Lung (tissue), 12 donors: ENCODE results near the gene SPATA9. TPM values are rescaled to one million over a fixed set of nuclear protein-coding genes. Genes with fewer than 3 reads are reported as not detected.

ENCODE experiments used
- ATAC-seq: fragments of 200-7000 bp; cut with Tn5 transposase; one replicate; pipeline ENCODE4 v1.9.1; 2020; ENCODE audit warnings: moderate number of reproducible peaks; ENCODE audit not compliant: insufficient read depth, low FRiP score
- DNase-seq, 3 donors: peaks; one replicate each; pipeline ENCODE4 v3.0.0-alpha.2; 2013 to 2017
- H3K27ac ChIP-seq, 2 donors: one replicate each; pipeline ENCODE4 v1.5.1; 2013; ENCODE audit warnings: mild to moderate bottlenecking in 2 of 2, moderate library complexity in 2 of 2, control low read depth in 1 of 2, inconsistent platforms in 1 of 2, low read depth in 1 of 2, low read length in 1 of 2
- H3K27me3 ChIP-seq, 3 donors: one replicate each; pipeline ENCODE4 v1.5.1; 2013; ENCODE audit warnings: low read length in 2 of 3; ENCODE audit not compliant: control insufficient read depth in 3 of 3, insufficient read depth in 3 of 3
- H3K36me3 ChIP-seq, 4 donors: one replicate each; pipeline ENCODE4 v1.5.1; 2013; ENCODE audit warnings: low read length in 4 of 4, mild to moderate bottlenecking in 1 of 4, moderate library complexity in 1 of 4; ENCODE audit not compliant: control insufficient read depth in 4 of 4, insufficient read depth in 4 of 4
- H3K4me1 ChIP-seq, 5 donors: one replicate each; pipeline ENCODE4 v1.5.1; 2013; ENCODE audit warnings: low read length in 5 of 5, mild to moderate bottlenecking in 2 of 5, moderate library complexity in 1 of 5; ENCODE audit not compliant: control insufficient read depth in 5 of 5, insufficient read depth in 5 of 5
- H3K4me3 ChIP-seq: one replicate; pipeline ENCODE4 v1.5.1; 2013; ENCODE audit warnings: mild to moderate bottlenecking, control low read depth, moderate library complexity
- H3K9ac ChIP-seq, 2 donors: one replicate each; pipeline ENCODE4 v1.5.1; 2013; ENCODE audit warnings: low read length in 2 of 2, control low read depth in 1 of 2; ENCODE audit not compliant: insufficient read depth in 1 of 2
- H3K9me3 ChIP-seq, 4 donors: one replicate each; pipeline ENCODE4 v1.5.1; 2013; ENCODE audit warnings: low read length in 3 of 4, mild to moderate bottlenecking in 1 of 4, moderate library complexity in 1 of 4; ENCODE audit not compliant: control insufficient read depth in 4 of 4, insufficient read depth in 3 of 4
- CTCF ChIP-seq: IDR thresholded peaks from 2 replicates; pipeline ENCODE4 v1.5.1; 2012; ENCODE audit warnings: mild to moderate bottlenecking; ENCODE audit errors: control extremely low read depth, extremely low read depth
- WGBS, 2 donors: extraction: QIAGEN DNeasy Blood & Tissue Kit; methylation state at CpG; one replicate each; pipeline ENCODE4 v1.1.7; 2013; 5-methylcytosine and 5-hydroxymethylcytosine counted together
- polyA plus RNA-seq, 2 donors: library from polyadenylated mRNA; stranded (reverse); fragments of 200-250 nt; gene quantifications; one replicate each; pipeline ENCODE4 v1.2.1, GENCODE V29; 2013
- total RNA-seq, 2 donors: library from RNA; depleted of rRNA in 1 of 2; stranded (reverse); fragments of >200 nt in 1 of 2; gene quantifications; one replicate each; pipeline ENCODE4 v1.2.1, GENCODE V29; 2014 to 2021
- donor health status: control.
- donor health status: control.
- donor health status: Bipolar disorder and iron deficiency.
- donor health status: healthy.
- donor health status: DM: yes; HTN: yes; CAD: no.

The SPATA9 gene
- total and polyA plus RNA-seq, 4 donors = 0.31 to 0.77 (median 0.40) TPM; not detected in 1

- DNase-seq = peak in 1 of 3 donors; percentile 7
These were observed 42.5 kb upstream of the SPATA9 start for GRCh38 chr5:95725071-95725820.

GRCh38 chr5:95723632-95724369 lies 41.0 kb upstream of the SPATA9 start:
- TF ChIP-seq CTCF = no peak
- peak in 2 of 3 donors; percentile 42 for DNase-seq
- peaks cover 0 to 76% (median 25%) of the 10 kb centered on the region in 5 donors for H3K4me1 ChIP-seq
- H3K4me3 ChIP-seq = no peak overlapping the region
- peaks cover 0 to 2% (median 0%) of the 10 kb centered on the region in 3 donors for H3K27me3 ChIP-seq
- H3K9ac ChIP-seq = no peak overlapping the region
- WGBS, 2 donors = 76 to 81% methylated on average over 5 of the region's 5 CpGs
- H3K36me3 ChIP-seq = no peaks in the 10 kb centered on the region
- no peak for ATAC-seq
- H3K27ac ChIP-seq = no peak overlapping the region
- H3K9me3 ChIP-seq = no peaks in the 10 kb centered on the region

More at GRCh38 chr5:95725071-95725820, 42.5 kb upstream of the SPATA9 start:
- H3K4me1 ChIP-seq = peaks cover 0 to 85% (median 29%) of the 10 kb centered on the region in 5 donors
- no peaks in the 10 kb centered on the region for H3K27me3 ChIP-seq
- no peak for TF ChIP-seq CTCF
- no peak overlapping the region for H3K27ac ChIP-seq
- H3K9me3 ChIP-seq = no peaks in the 10 kb centered on the region
- H3K4me3 ChIP-seq = no peak overlapping the region
- no peak overlapping the region for H3K9ac ChIP-seq
- ATAC-seq = no peak
- H3K36me3 ChIP-seq = no peaks in the 10 kb centered on the region
- WGBS, 2 donors = 42 to 65% methylated on average over 5 of the region's 5 CpGs

GRCh38 chr5:95721582-95722295 lies 38.9 kb upstream of the SPATA9 start:
- Histone ChIP-seq H3K9ac (no peak overlapping the region), H3K27ac (no peak overlapping the region), H3K36me3 (no peaks in the 10 kb centered on the region), H3K9me3 (no peaks in the 10 kb centered on the region), H3K4me1 (peaks cover 0 to 55% (median 7%) of the 10 kb centered on the region in 5 donors), H3K4me3 (no peak overlapping the region), H3K27me3 (peaks cover 0 to 4% (median 2%) of the 10 kb centered on the region in 3 donors)
- DNase-seq (peak; percentile 33 to 85 (median 84)), ATAC-seq (no peak)
- TF ChIP-seq CTCF = no peak
- 19 to 37% methylated on average over 1 of the region's 1 CpG for WGBS, 2 donors
